T47D (cell line): Measurements from ENCODE around the gene MRPS18B.
"Not testable (repeated sequence)": the region's sequence is repeated elsewhere in the genome, so short reads cannot be mapped to it uniquely, and the experiment has no call there.

Experiments used
- DNase-seq, 2 experiments: peaks; one replicate each; pipeline versions ENCODE4 v3.0.0 to v3.0.0-alpha.2; 2011 to 2012; ENCODE audit warnings: low read depth in 1 of 2, low spot score in 1 of 2
- JUND ChIP-seq: IDR thresholded peaks from 2 replicates; pipeline ENCODE4 v1.6.1; 2012; ENCODE audit warnings: low read depth
- in situ Hi-C: cut with HindIII; loops from 2 replicates; pipeline ENCODE4 v1.10.0; 2016; ENCODE audit warnings: low sequenced_read_pairs, low pct_unique_long_range_greater_than_20kb

MRPS18B gene

GRCh38 chr6:30592287-30592686, 25.4 kb upstream of the MRPS18B start:
- in situ Hi-C loops: no loop called here
- no peak for TF ChIP-seq JUND
- no peak for DNase-seq

- in situ Hi-C loops: not testable (repeated sequence)
- peak; percentile 71 to 89 for DNase-seq
Observed at GRCh38 chr6:30597315-30598144, 20.1 kb upstream of the MRPS18B start.

GRCh38 chr6:30598912-30599624, 18.6 kb upstream of the MRPS18B start:
- DNase-seq: no peak
- TF ChIP-seq JUND: no peak
- in situ Hi-C loops: no loop called here

GRCh38 chr6:30599625-30600324, 17.9 kb upstream of the MRPS18B start:
- no peak for DNase-seq
- in situ Hi-C loops: no loop called here
- TF ChIP-seq JUND: no peak

- no peak for DNase-seq
- in situ Hi-C loops: no loop called here
- no peak for TF ChIP-seq JUND
Observed at GRCh38 chr6:30600451-30600961, 17.1 kb upstream of the MRPS18B start.

- DNase-seq: no peak
- TF ChIP-seq JUND: no peak
- in situ Hi-C loops: no loop called here
Observed at GRCh38 chr6:30601436-30601814, 16.2 kb upstream of the MRPS18B start.

GRCh38 chr6:30601815-30602641, 15.6 kb upstream of the MRPS18B start:
- no peak for DNase-seq
- in situ Hi-C loops: no loop called here
- no peak for TF ChIP-seq JUND

GRCh38 chr6:30603961-30604360, 13.7 kb upstream of the MRPS18B start:
- TF ChIP-seq JUND: no peak
- no peak for DNase-seq
- in situ Hi-C loops: no loop called here

- TF ChIP-seq JUND: no peak
- DNase-seq: no peak
- in situ Hi-C loops: no loop called here
Observed at GRCh38 chr6:30610065-30610464, 7.6 kb upstream of the MRPS18B start.

GRCh38 chr6:30611150-30611855, 6.3 kb upstream of the MRPS18B start:
- in situ Hi-C loops: no loop called here
- DNase-seq: no peak
- no peak for TF ChIP-seq JUND

GRCh38 chr6:30611856-30612194, 5.8 kb upstream of the MRPS18B start:
- DNase-seq: no peak
- TF ChIP-seq JUND: no peak
- in situ Hi-C loops: no loop called here

GRCh38 chr6:30612213-30612612, 5.4 kb upstream of the MRPS18B start:
- in situ Hi-C loops: no loop called here
- DNase-seq: peak in 1 of 2 experiments; percentile 62
- no peak for TF ChIP-seq JUND
